Endothelial cell of umbilical vein (primary cell): ENCODE results near the gene EMC9. TPM values are rescaled to one million over a fixed set of nuclear protein-coding genes. Genes with fewer than 3 reads are reported as not detected.

Experiments
- BruUV-seq: library from RNA; stranded (reverse); fragments of 400-500 nt; replicated peaks from 2 replicates; lab custom pipeline; 2021; lab: Mats Ljungman, UMichigan
- CTCF ChIA-PET: fragments of 300-600, 350-600 bp; sonication (Branson Sonifier 250); formaldehyde crosslinking; loops from one replicate; lab custom pipeline; 2021; ENCODE audit warnings: antibody characterized with exemption, inconsistent platforms; lab: Charles Lee
- POLR2A ChIA-PET: fragments of 300-600, 350-600 bp; sonication (Branson Sonifier 250); formaldehyde crosslinking; loops from one replicate; lab custom pipeline; 2021; ENCODE audit warnings: antibody characterized with exemption, inconsistent platforms; lab: Charles Lee
- DNase-seq: peaks from one replicate; pipeline ENCODE4 v3.0.0-alpha.2; 2011; ENCODE audit warnings: low read depth, low spot score
- FAIRE-seq: peaks from 2 replicates; lab custom pipeline; 2011; peaks lifted over from hg19 to GRCh38; lab: Jason Lieb, UNC
- H2AFZ ChIP-seq: 2 replicates; pipeline ENCODE4 v1.6.0; 2012; ENCODE audit warnings: low read depth, low read length, control low read depth, inconsistent platforms
- H3K27ac ChIP-seq: 2 replicates; pipeline ENCODE4 v1.5.1; 2011; ENCODE audit warnings: low read depth, mild to moderate bottlenecking, control low read depth, low read length, moderate library complexity; ENCODE audit not compliant: insufficient read depth
- H3K27me3 ChIP-seq, 2 experiments: 2 replicates each; pipeline versions ENCODE4 v1.6.0 to v1.6.1; 2011; ENCODE audit warnings: low read length in 2 of 2, mixed read lengths in 1 of 2; ENCODE audit not compliant: control insufficient read depth in 2 of 2, insufficient read depth in 2 of 2
- H3K36me3 ChIP-seq, 2 experiments: 2 replicates in 1 of 2; 3 replicates in 1 of 2; pipeline ENCODE4 v1.5.1; 2011; ENCODE audit warnings: low read length in 2 of 2, mild to moderate bottlenecking in 1 of 2, moderate library complexity in 1 of 2; ENCODE audit not compliant: control insufficient read depth in 2 of 2, insufficient read depth in 2 of 2; ENCODE audit errors: extremely low read depth in 1 of 2
- H3K4me1 ChIP-seq: 3 replicates; pipeline ENCODE4 v1.5.1; 2011; ENCODE audit warnings: mild to moderate bottlenecking, low read length; ENCODE audit not compliant: control insufficient read depth, insufficient read depth; ENCODE audit errors: extremely low read depth
- H3K4me2 ChIP-seq: 2 replicates; pipeline ENCODE4 v1.6.1; 2011; ENCODE audit warnings: low read length, control low read depth, mixed read lengths; ENCODE audit not compliant: insufficient read depth
- H3K4me3 ChIP-seq, 3 experiments: fragments of 200-600 bp in 1 of 3; sonication (generic), shearing (Covaris generic) in 1 of 3; replicated peaks in 1 of 3; 2 replicates each; pipeline ENCODE4 v1.5.1; 2011 to 2016; ENCODE audit warnings: control low read depth in 3 of 3, low read length in 3 of 3, mild to moderate bottlenecking in 2 of 3, inconsistent platforms in 1 of 3, low read depth in 1 of 3, moderate library complexity in 1 of 3; ENCODE audit not compliant: insufficient read depth in 1 of 3
- H3K79me2 ChIP-seq: 2 replicates; pipeline ENCODE4 v1.6.0; 2012; ENCODE audit warnings: low read length, inconsistent platforms; ENCODE audit not compliant: control insufficient read depth, insufficient read depth
- H3K9ac ChIP-seq: replicated peaks from 2 replicates; pipeline ENCODE3; 2011; ENCODE audit warnings: low read length, control low read depth; ENCODE audit not compliant: insufficient read depth; ENCODE audit errors: extremely low read depth
- H3K9me1 ChIP-seq: replicated peaks from 3 replicates; pipeline ENCODE4 v1.6.0; 2011; ENCODE audit warnings: mild to moderate bottlenecking, low read length; ENCODE audit not compliant: control insufficient read depth, insufficient read depth; ENCODE audit errors: extremely low read depth
- H3K9me3 ChIP-seq: replicated peaks from 2 replicates; pipeline ENCODE4 v1.5.1; 2012; ENCODE audit warnings: low read length, inconsistent platforms; ENCODE audit not compliant: control insufficient read depth, insufficient read depth
- H4K20me1 ChIP-seq: replicated peaks from 2 replicates; pipeline ENCODE3; 2011; ENCODE audit warnings: mild to moderate bottlenecking, low read length; ENCODE audit not compliant: control insufficient read depth, insufficient read depth; ENCODE audit errors: extremely low read depth
- EZH2 ChIP-seq: IDR thresholded peaks from 2 replicates; pipeline ENCODE4 v1.6.1; 2012; ENCODE audit warnings: borderline replicate concordance, low read depth, mild to moderate bottlenecking, moderate library complexity, low read length, inconsistent platforms; ENCODE audit not compliant: severe bottlenecking
- FOS ChIP-seq: IDR thresholded peaks from 2 replicates; pipeline ENCODE4 v1.6.1; 2011; ENCODE audit warnings: mild to moderate bottlenecking, low read length, moderate library complexity, borderline replicate concordance; ENCODE audit not compliant: insufficient read depth
- GATA2 ChIP-seq: IDR thresholded peaks from 2 replicates; pipeline ENCODE4 v1.7.0; 2011; ENCODE audit warnings: low read depth, mild to moderate bottlenecking, moderate library complexity, mixed read lengths, low read length; ENCODE audit not compliant: insufficient read length, insufficient read depth
- JUN ChIP-seq: IDR thresholded peaks from 2 replicates; pipeline ENCODE4 v1.6.1; 2011; ENCODE audit warnings: borderline replicate concordance, low read depth; ENCODE audit not compliant: insufficient read length, insufficient read depth
- MYC ChIP-seq: IDR thresholded peaks from one replicate; pipeline ENCODE4 v1.6.1; 2011; ENCODE audit warnings: mild to moderate bottlenecking, low read depth, low read length
- POLR2A ChIP-seq: IDR thresholded peaks from 2 replicates; pipeline ENCODE4 v1.6.1; 2012; ENCODE audit warnings: low read depth, mild to moderate bottlenecking, control low read depth, low read length
- POLR2AphosphoS5 ChIP-seq: IDR thresholded peaks from 2 replicates; pipeline ENCODE4 v1.6.1; 2012; ENCODE audit warnings: low read depth, mild to moderate bottlenecking, control low read depth, low read length, moderate library complexity; ENCODE audit not compliant: insufficient read depth
- dilution Hi-C: fragments of 300-500 bp; cut with MboI; formaldehyde crosslinking; loops from one replicate; pipeline ENCODE4 v1.15.0; 2019; ENCODE audit warnings: low sequenced_read_pairs; ENCODE audit not compliant: extremely low pct_ligation_motif_present
- intact Hi-C: fragments of 100-400 bp; cut with micrococcal nuclease; formaldehyde crosslinking; loops from one replicate; pipeline ENCODE4 v1.10.0; 2022
- polyA plus RNA-seq, 4 experiments: library from polyadenylated mRNA; depleted of rRNA in 3 of 4; stranded (reverse) in 3 of 4; unstranded in 1 of 4; fragments of >200 nt; gene quantifications; 2 replicates each; pipeline versions ENCODE4 v1.2.1 to v1.2.3, GENCODE V29; 2011 to 2012; ENCODE audit warnings: missing spikeins in 1 of 4
- total RNA-seq: library from RNA; stranded (reverse); gene quantifications from 2 replicates; pipeline ENCODE4 v1.2.3, GENCODE V29; 2021
- TF ChIP-seq, protein P1 (sequence below): IDR thresholded peaks from 2 replicates; pipeline ENCODE4 v1.6.1; 2011; ENCODE audit not compliant: insufficient read depth, insufficient read length
- TF ChIP-seq, protein P2 (sequence below), 2 donors: IDR thresholded peaks; 1 replicate in 1 of 2; 2 replicates in 1 of 2; pipeline ENCODE4 v1.5.1; 2011; ENCODE audit warnings: low read length in 2 of 2, mild to moderate bottlenecking in 2 of 2, moderate library complexity in 2 of 2, control low read depth in 1 of 2, inconsistent platforms in 1 of 2, low read depth in 1 of 2; ENCODE audit not compliant: insufficient read depth in 1 of 2; ENCODE audit errors: extremely low read depth in 1 of 2

EMC9 gene
- total and polyA plus RNA-seq, 2 donors (not counting 3 experiments of a cell fraction or from before 2014, with no cell fraction given), result 21.8 to 31.8 TPM

DNA sequence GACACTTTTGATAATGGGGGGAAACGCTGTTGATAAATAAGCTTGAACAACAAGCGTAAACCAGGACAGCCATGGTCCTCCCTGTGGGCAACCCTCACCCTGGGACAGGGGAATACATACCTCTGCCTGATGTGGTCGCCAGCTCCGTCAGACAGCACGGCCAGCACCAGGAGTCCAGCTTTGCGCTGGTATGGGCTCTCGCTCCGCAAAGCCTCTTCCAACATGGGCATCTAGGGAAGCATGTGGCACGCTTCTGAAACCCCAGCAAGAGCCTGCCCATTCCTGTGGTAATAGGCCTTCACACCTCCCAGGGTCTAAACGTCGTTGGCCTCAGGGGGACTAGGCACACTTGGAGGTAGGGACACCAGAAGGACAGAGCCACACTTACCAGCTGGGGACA is 44.4 kb upstream of the EMC9 start:
- BruUV-seq, result no TSS peak
- no peaks in the 10 kb centered on the region for H4K20me1 ChIP-seq
- no peak for TF ChIP-seq GATA2
- no peak for TF ChIP-seq JUN
- no peak for TF ChIP-seq EZH2
- TF ChIP-seq, protein P1, sequence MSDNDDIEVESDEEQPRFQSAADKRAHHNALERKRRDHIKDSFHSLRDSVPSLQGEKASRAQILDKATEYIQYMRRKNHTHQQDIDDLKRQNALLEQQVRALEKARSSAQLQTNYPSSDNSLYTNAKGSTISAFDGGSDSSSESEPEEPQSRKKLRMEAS, result no peak
- no peak for TF ChIP-seq MYC
- TF ChIP-seq POLR2AphosphoS5, result no peak
- TF ChIP-seq, protein P2, sequence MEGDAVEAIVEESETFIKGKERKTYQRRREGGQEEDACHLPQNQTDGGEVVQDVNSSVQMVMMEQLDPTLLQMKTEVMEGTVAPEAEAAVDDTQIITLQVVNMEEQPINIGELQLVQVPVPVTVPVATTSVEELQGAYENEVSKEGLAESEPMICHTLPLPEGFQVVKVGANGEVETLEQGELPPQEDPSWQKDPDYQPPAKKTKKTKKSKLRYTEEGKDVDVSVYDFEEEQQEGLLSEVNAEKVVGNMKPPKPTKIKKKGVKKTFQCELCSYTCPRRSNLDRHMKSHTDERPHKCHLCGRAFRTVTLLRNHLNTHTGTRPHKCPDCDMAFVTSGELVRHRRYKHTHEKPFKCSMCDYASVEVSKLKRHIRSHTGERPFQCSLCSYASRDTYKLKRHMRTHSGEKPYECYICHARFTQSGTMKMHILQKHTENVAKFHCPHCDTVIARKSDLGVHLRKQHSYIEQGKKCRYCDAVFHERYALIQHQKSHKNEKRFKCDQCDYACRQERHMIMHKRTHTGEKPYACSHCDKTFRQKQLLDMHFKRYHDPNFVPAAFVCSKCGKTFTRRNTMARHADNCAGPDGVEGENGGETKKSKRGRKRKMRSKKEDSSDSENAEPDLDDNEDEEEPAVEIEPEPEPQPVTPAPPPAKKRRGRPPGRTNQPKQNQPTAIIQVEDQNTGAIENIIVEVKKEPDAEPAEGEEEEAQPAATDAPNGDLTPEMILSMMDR (IDR thresholded peaks at IDR 0.05; ENCODE audit: extremely low read depth in 1 of 2, insufficient read depth in 1 of 2, low read depth in 1 of 2, low read length in 2 of 2), result no peak
- no peak for TF ChIP-seq POLR2A
- no peak for TF ChIP-seq FOS
- no peak overlapping the region for H3K9ac ChIP-seq
- peaks cover 5% of the 10 kb centered on the region for H3K79me2 ChIP-seq
- DNase-seq (no peak), FAIRE-seq (no peak)
- H3K4me2 ChIP-seq, result no peak overlapping the region
- CTCF ChIA-PET, result interaction anchor here (0.9 to 1.2 kb wide), 4 partner anchors 8 to 111 kb away, joined by 3 to 4 read pairs (median 3); partner anchors contain the start of gene IRF9
- no peaks in the 10 kb centered on the region for H3K9me1 ChIP-seq
- no peaks in the 10 kb centered on the region for H3K27me3 ChIP-seq
- no peak overlapping the region for H3K4me3 ChIP-seq
- no peak overlapping the region for H3K27ac ChIP-seq
- H3K4me1 ChIP-seq, result peaks cover 6% of the 10 kb centered on the region
- dilution Hi-C loops (no loop called here), intact Hi-C loops (no loop called here)
- POLR2A ChIA-PET, result interaction anchor here (1.2 to 1.8 kb wide), 2 partner anchors 25 to 27 kb away, joined by 3 read pairs; partner anchors contain the start of gene IRF9
- no peaks in the 10 kb centered on the region for H3K9me3 ChIP-seq
- H2AFZ ChIP-seq, result no peak overlapping the region
- peaks cover 0 to 36% of the 10 kb centered on the region in 2 experiments for H3K36me3 ChIP-seq
